Ascending aorta (tissue), 2 donors: ENCODE data around the gene RCOR2. TPM values are rescaled to one million over a fixed set of nuclear protein-coding genes. Genes with fewer than 3 reads are reported as not detected.

Experiments used
- DNase-seq, 2 donors: peaks; one replicate each; pipeline ENCODE4 v3.0.0-alpha.2; 2019; ENCODE audit warnings: low spot score in 2 of 2
- H3K27ac ChIP-seq, 2 donors: fragments of 200-600 bp; sonication (generic); one replicate each; pipeline ENCODE4 v1.5.1; 2016 to 2017; ENCODE audit warnings: mild to moderate bottlenecking in 1 of 2
- H3K27me3 ChIP-seq: fragments of 200-600 bp; sonication (generic); one replicate; pipeline ENCODE4 v1.5.1; 2017
- H3K36me3 ChIP-seq, 2 donors: fragments of 200-600 bp; sonication (generic); one replicate each; pipeline ENCODE4 v1.5.1; 2016
- H3K4me1 ChIP-seq, 2 donors: fragments of 200-600 bp; sonication (generic); one replicate each; pipeline ENCODE4 v1.5.1; 2016 to 2017; ENCODE audit warnings: mild to moderate bottlenecking in 1 of 2
- H3K4me3 ChIP-seq, 2 donors: fragments of 200-600 bp; sonication (generic); one replicate each; pipeline ENCODE4 v1.5.1; 2016 to 2017; ENCODE audit warnings: mild to moderate bottlenecking in 1 of 2
- H3K9me3 ChIP-seq, 2 donors: fragments of 200-600 bp; sonication (generic); one replicate each; pipeline ENCODE4 v1.5.1; 2016
- CTCF ChIP-seq, 3 experiments: fragments of 200-600 bp in 2 of 3; fragments of 450-650 bp in 1 of 3; sonication (generic) in 2 of 3; IDR thresholded peaks; one replicate each; pipeline ENCODE4 v1.5.1; 2016 to 2019; ENCODE audit warnings: antibody characterized with exemption in 3 of 3, mild to moderate bottlenecking in 1 of 3, moderate library complexity in 1 of 3
- intact Hi-C: fragments of 100-400 bp; cut with DNase I; formaldehyde crosslinking; loops from one replicate; pipeline ENCODE4 v1.15.1; 2023
- total RNA-seq: library from RNA; depleted of rRNA; stranded (reverse); fragments of >200 nt; gene quantifications from one replicate; pipeline ENCODE4 v1.1.0, GENCODE V29; 2016

The RCOR2 gene
- total RNA-seq, 1 donor from 2014 or later = not detected

GRCh38 chr11:63877658-63878241, 39.2 kb downstream of the RCOR2 start:
- intact Hi-C loops = no loop called here
- Histone ChIP-seq H3K36me3 (peaks cover 0 to 2% of the 10 kb centered on the region in 2 donors), H3K4me1 (peaks cover 12 to 29% of the 10 kb centered on the region in 2 donors), H3K4me3 (no peak overlapping the region), H3K27me3 (no peaks in the 10 kb centered on the region), H3K27ac (no peak overlapping the region), H3K9me3 (no peaks in the 10 kb centered on the region)
- DNase-seq = no peak
- no peak for TF ChIP-seq CTCF (IDR thresholded peaks at IDR 0.05)

- peaks cover 12 to 37% of the 10 kb centered on the region in 2 donors for H3K4me1 ChIP-seq
Observed at GRCh38 chr11:63876616-63877015, 40.3 kb downstream of the RCOR2 start.

GRCh38 chr11:63875506-63876065, 41.4 kb downstream of the RCOR2 start:
- intact Hi-C loops = no loop called here
- no peak overlapping the region for H3K27ac ChIP-seq

More at GRCh38 chr11:63876616-63877015, 40.3 kb downstream of the RCOR2 start:
- no peak overlapping the region for H3K4me3 ChIP-seq
- no peaks in the 10 kb centered on the region for H3K9me3 ChIP-seq
- no peak for TF ChIP-seq CTCF (IDR thresholded peaks at IDR 0.05)
- DNase-seq = no peak
- peaks cover 0 to 2% of the 10 kb centered on the region in 2 donors for H3K36me3 ChIP-seq
- intact Hi-C loops = no loop called here
- no peak overlapping the region for H3K27ac ChIP-seq
- H3K27me3 ChIP-seq = no peaks in the 10 kb centered on the region

GRCh38 chr11:63874511-63874910, 42.5 kb downstream of the RCOR2 start:
- H3K9me3 ChIP-seq = no peaks in the 10 kb centered on the region
- H3K27ac ChIP-seq = no peak overlapping the region
- no peak for TF ChIP-seq CTCF (IDR thresholded peaks at IDR 0.05)
- peaks cover 0 to 2% of the 10 kb centered on the region in 2 donors for H3K36me3 ChIP-seq
- peaks cover 20 to 46% of the 10 kb centered on the region in 2 donors for H3K4me1 ChIP-seq
- DNase-seq = no peak
- H3K27me3 ChIP-seq = no peaks in the 10 kb centered on the region
- no peak overlapping the region for H3K4me3 ChIP-seq
- intact Hi-C loops = no loop called here

More at GRCh38 chr11:63875506-63876065, 41.4 kb downstream of the RCOR2 start:
- Histone ChIP-seq H3K9me3 (no peaks in the 10 kb centered on the region), H3K36me3 (peaks cover 0 to 2% of the 10 kb centered on the region in 2 donors), H3K4me3 (no peak overlapping the region), H3K4me1 (peaks cover 15 to 45% of the 10 kb centered on the region in 2 donors), H3K27me3 (no peaks in the 10 kb centered on the region)
- DNase-seq = no peak
- TF ChIP-seq CTCF (IDR thresholded peaks at IDR 0.05) = no peak

GRCh38 chr11:63873311-63873710, 43.7 kb downstream of the RCOR2 start:
- no peaks in the 10 kb centered on the region for H3K9me3 ChIP-seq
- no peak for DNase-seq
- TF ChIP-seq CTCF (IDR thresholded peaks at IDR 0.05) = no peak
- H3K36me3 ChIP-seq = no peaks in the 10 kb centered on the region
- H3K27ac ChIP-seq = peak overlapping the region; percentile 38 to 48
- intact Hi-C loops = loop anchor here (2.0 kb wide), 2 partner anchors 45 to 65 kb away; partner anchors contain the start of gene NAA40
- H3K4me1 ChIP-seq = peaks cover 20 to 54% of the 10 kb centered on the region in 2 donors
- H3K27me3 ChIP-seq = no peaks in the 10 kb centered on the region
- H3K4me3 ChIP-seq = no peak overlapping the region
